AG09319 (cell line): ENCODE results near the gene IL16.

Experiments
- DNase-seq: peaks from one replicate; pipeline ENCODE4 v3.0.0-alpha.2; 2010; ENCODE audit warnings: low read depth; ENCODE audit errors: extremely low read depth
- CTCF ChIP-seq: IDR thresholded peaks from 2 replicates; pipeline ENCODE4 v1.5.1; 2011; ENCODE audit warnings: low read depth, mild to moderate bottlenecking, inconsistent platforms, low read length, moderate library complexity

Gene IL16

GRCh38 chr15:81165535-81165934 lies 31.1 kb upstream of the IL16 start:
- no peak for DNase-seq
- no peak for TF ChIP-seq CTCF

- no peak for DNase-seq
- no peak for TF ChIP-seq CTCF
Observed at GRCh38 chr15:81166636-81167305, 29.9 kb upstream of the IL16 start.

GRCh38 chr15:81168131-81168526 lies 28.6 kb upstream of the IL16 start:
- TF ChIP-seq CTCF = no peak
- no peak for DNase-seq

GRCh38 chr15:81168644-81169043 lies 28.0 kb upstream of the IL16 start:
- TF ChIP-seq CTCF = no peak
- DNase-seq = no peak

GRCh38 chr15:81170511-81170910 lies 26.2 kb upstream of the IL16 start:
- no peak for DNase-seq
- TF ChIP-seq CTCF = no peak

GRCh38 chr15:81171286-81171685 lies 25.4 kb upstream of the IL16 start:
- DNase-seq = no peak
- no peak for TF ChIP-seq CTCF

GRCh38 chr15:81174125-81174791 lies 22.4 kb upstream of the IL16 start:
- no peak for TF ChIP-seq CTCF
- DNase-seq = no peak
